ENCODE data around the gene EMC8.
"Not testable (repeated sequence)": the region's sequence is repeated elsewhere in the genome, so short reads cannot be mapped to it uniquely, and the experiment has no call there.

EMC8 gene

DNA sequence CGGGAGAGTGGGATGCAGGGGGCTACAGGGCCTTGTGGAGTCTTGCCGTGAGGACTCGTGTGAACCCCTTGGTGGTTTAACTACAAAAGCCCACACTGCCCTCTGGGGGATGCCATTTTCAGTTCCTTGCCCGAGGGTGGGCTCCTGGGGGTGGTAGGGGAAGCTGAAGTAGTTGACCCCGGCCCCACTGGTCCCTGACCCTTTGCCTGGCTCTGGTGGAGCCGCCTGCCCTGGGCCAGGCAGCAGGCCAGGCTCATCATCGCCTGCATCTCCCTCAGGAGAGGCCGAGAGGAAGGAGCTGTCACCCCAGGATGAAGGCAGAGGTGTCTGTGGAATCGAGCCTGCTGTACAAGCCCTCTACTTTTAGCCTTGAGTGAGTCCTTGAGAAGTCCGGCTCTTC lies 10.3 kb upstream of the EMC8 start:
- no peak overlapping the region for H3K4ac ChIP-seq (ENCODE audit: low read depth, low read length)
- H3K56ac ChIP-seq (ENCODE audit: low read length): no peak overlapping the region
- no peak overlapping the region for H4K5ac ChIP-seq (ENCODE audit: low read length)
- H3K4me1 ChIP-seq (ENCODE audit: control insufficient read depth, low read depth, low read length): no peaks in the 10 kb centered on the region
- no peaks in the 10 kb centered on the region for H3K27me3 ChIP-seq (ENCODE audit: insufficient read depth, low read length, poor library complexity)
- no peak for DNase-seq
- no peak overlapping the region for H3K4me3 ChIP-seq (ENCODE audit: low read length)
- no CpG with 5 or more reads among the region's 10 CpGs for WGBS (ENCODE audit: extremely low coverage, insufficient coverage, low lambda C conversion rate)
- no peak overlapping the region for H3K27ac ChIP-seq (ENCODE audit: low read depth, low read length)
- H2BK5ac ChIP-seq (ENCODE audit: low read length): no peak overlapping the region
- no peaks in the 10 kb centered on the region for H3K79me2 ChIP-seq (ENCODE audit: control insufficient read depth, insufficient read depth, low read length)
- peaks cover 2% of the 10 kb centered on the region for H3K79me1 ChIP-seq (ENCODE audit: low read length)
- no peak overlapping the region for H3K4me2 ChIP-seq (ENCODE audit: low read length)
- peaks cover 10% of the 10 kb centered on the region for H3K36me3 ChIP-seq (ENCODE audit: control insufficient read depth, insufficient read depth, low read length)
- H3K18ac ChIP-seq (ENCODE audit: low read length): no peak overlapping the region
- H3K23ac ChIP-seq (ENCODE audit: low read length): no peak overlapping the region
- no peak overlapping the region for H2BK15ac ChIP-seq (replicated peaks; ENCODE audit: low read depth)
- H4K8ac ChIP-seq (ENCODE audit: low read depth, low read length): no peak overlapping the region
- no peak overlapping the region for H2AK5ac ChIP-seq (ENCODE audit: low read length)
- no peak overlapping the region for H2BK120ac ChIP-seq (ENCODE audit: low read depth, low read length)
- no peak overlapping the region for H3K9ac ChIP-seq (ENCODE audit: low read length)

DNA sequence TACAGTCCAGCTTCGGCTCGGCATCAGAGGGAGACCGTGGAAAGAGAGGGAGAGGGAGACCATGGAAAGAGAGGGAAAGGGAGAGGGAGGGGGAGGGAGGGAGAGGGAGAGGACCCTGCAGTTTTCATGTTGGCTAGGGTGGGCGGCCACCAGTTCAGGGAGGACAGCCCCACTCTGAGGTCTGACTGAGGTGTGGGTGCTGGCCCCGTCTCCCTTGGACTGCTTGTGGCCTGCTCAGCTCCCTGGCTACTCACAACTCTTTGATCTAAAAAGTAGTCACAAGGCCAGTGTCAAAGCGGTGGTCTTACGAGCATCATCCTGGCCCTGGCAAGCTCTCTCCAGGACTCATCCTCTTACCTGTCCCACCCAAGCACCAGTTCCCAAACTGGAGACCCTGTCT lies 9.6 kb upstream of the EMC8 start:
- no peak overlapping the region for H2BK120ac ChIP-seq (ENCODE audit: low read depth, low read length)
- H3K9ac ChIP-seq (ENCODE audit: low read length): no peak overlapping the region
- no peak overlapping the region for H3K27ac ChIP-seq (ENCODE audit: low read depth, low read length)
- H4K5ac ChIP-seq (ENCODE audit: low read length): no peak overlapping the region
- DNase-seq: no peak
- H4K8ac ChIP-seq (ENCODE audit: low read depth, low read length): no peak overlapping the region
- peaks cover 12% of the 10 kb centered on the region for H3K36me3 ChIP-seq (ENCODE audit: control insufficient read depth, insufficient read depth, low read length)
- H3K4me3 ChIP-seq (ENCODE audit: low read length): no peak overlapping the region
- no peak overlapping the region for H3K4me2 ChIP-seq (ENCODE audit: low read length)
- H2BK15ac ChIP-seq (replicated peaks; ENCODE audit: low read depth): no peak overlapping the region
- H2BK5ac ChIP-seq (ENCODE audit: low read length): no peak overlapping the region
- H3K79me2 ChIP-seq (ENCODE audit: control insufficient read depth, insufficient read depth, low read length): no peaks in the 10 kb centered on the region
- no CpG with 5 or more reads among the region's 7 CpGs for WGBS (ENCODE audit: extremely low coverage, insufficient coverage, low lambda C conversion rate)
- no peak overlapping the region for H3K56ac ChIP-seq (ENCODE audit: low read length)
- H3K4ac ChIP-seq (ENCODE audit: low read depth, low read length): no peak overlapping the region
- peaks cover 2% of the 10 kb centered on the region for H3K79me1 ChIP-seq (ENCODE audit: low read length)
- H3K27me3 ChIP-seq (ENCODE audit: insufficient read depth, low read length, poor library complexity): no peaks in the 10 kb centered on the region
- H3K23ac ChIP-seq (ENCODE audit: low read length): no peak overlapping the region
- H3K18ac ChIP-seq (ENCODE audit: low read length): no peak overlapping the region
- no peak overlapping the region for H2AK5ac ChIP-seq (ENCODE audit: low read length)
- H3K4me1 ChIP-seq (ENCODE audit: control insufficient read depth, low read depth, low read length): no peaks in the 10 kb centered on the region

DNA sequence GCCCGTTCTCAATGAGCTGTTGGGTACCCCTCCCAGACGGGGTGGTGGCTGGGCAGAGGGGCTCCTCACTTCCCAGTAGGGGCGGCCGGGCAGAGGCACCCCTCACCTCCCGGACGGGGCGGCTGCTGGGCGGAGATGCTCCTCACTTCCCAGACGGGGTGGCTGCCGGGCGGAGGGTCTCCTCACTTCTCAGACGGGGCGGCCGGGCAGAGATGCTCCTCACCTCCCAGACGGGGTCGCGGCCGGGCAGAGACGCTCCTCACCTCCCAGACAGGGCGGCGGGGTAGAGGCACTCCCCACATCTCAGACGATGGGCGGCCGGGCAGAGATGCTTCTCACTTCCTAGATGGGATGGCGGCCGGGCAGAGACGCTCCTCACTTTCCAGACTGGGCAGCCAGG lies 8.8 kb upstream of the EMC8 start:
- not testable (repeated sequence) for H3K79me1 ChIP-seq (ENCODE audit: low read length); H3K4me1 ChIP-seq (ENCODE audit: control insufficient read depth, low read depth, low read length); DNase-seq

DNA sequence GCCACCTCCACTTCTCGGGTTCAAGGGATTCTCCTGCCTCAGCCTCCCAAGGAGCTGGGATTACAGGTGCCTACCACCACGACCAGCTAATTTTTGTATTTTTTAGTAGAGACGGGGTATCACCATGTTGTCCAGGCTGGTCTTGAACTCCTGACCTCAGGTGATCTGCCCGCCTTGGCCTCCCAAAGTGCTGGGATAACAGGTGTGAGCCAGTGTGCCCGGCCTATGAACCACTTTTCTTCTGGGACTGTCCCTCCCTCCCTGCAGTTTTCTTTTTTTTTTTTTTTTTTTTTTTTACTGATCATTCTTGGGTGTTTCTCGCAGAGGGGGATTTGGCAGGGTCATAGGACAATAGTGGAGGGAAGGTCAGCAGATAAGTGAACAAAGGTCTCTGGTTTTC lies 8.0 kb upstream of the EMC8 start:
- not testable (repeated sequence) for H3K79me2 ChIP-seq (ENCODE audit: control insufficient read depth, insufficient read depth, low read length); H3K27ac ChIP-seq (ENCODE audit: low read depth, low read length); H3K27me3 ChIP-seq (ENCODE audit: insufficient read depth, low read length, poor library complexity); H2AK5ac ChIP-seq (ENCODE audit: low read length); H3K4me2 ChIP-seq (ENCODE audit: low read length); H3K18ac ChIP-seq (ENCODE audit: low read length); H3K4ac ChIP-seq (ENCODE audit: low read depth, low read length); H4K5ac ChIP-seq (ENCODE audit: low read length); H3K79me1 ChIP-seq (ENCODE audit: low read length); H3K4me1 ChIP-seq (ENCODE audit: control insufficient read depth, low read depth, low read length); H4K8ac ChIP-seq (ENCODE audit: low read depth, low read length); H2BK15ac ChIP-seq (replicated peaks; ENCODE audit: low read depth); H3K9ac ChIP-seq (ENCODE audit: low read length); H2BK5ac ChIP-seq (ENCODE audit: low read length); H3K23ac ChIP-seq (ENCODE audit: low read length); H3K56ac ChIP-seq (ENCODE audit: low read length); H3K4me3 ChIP-seq (ENCODE audit: low read length); H2BK120ac ChIP-seq (ENCODE audit: low read depth, low read length); DNase-seq
- WGBS (ENCODE audit: extremely low coverage, insufficient coverage, low lambda C conversion rate): no CpG with 5 or more reads among the region's 6 CpGs
- peaks cover 19% of the 10 kb centered on the region for H3K36me3 ChIP-seq (ENCODE audit: control insufficient read depth, insufficient read depth, low read length)

More for the DNA sequence above, 8.8 kb upstream of the EMC8 start:
- H3K56ac ChIP-seq (ENCODE audit: low read length); H3K4ac ChIP-seq (ENCODE audit: low read depth, low read length); H2AK5ac ChIP-seq (ENCODE audit: low read length); H2BK5ac ChIP-seq (ENCODE audit: low read length); H3K9ac ChIP-seq (ENCODE audit: low read length); H3K18ac ChIP-seq (ENCODE audit: low read length); H3K4me3 ChIP-seq (ENCODE audit: low read length); H4K8ac ChIP-seq (ENCODE audit: low read depth, low read length); H2BK120ac ChIP-seq (ENCODE audit: low read depth, low read length); H3K79me2 ChIP-seq (ENCODE audit: control insufficient read depth, insufficient read depth, low read length); H3K27me3 ChIP-seq (ENCODE audit: insufficient read depth, low read length, poor library complexity); H3K23ac ChIP-seq (ENCODE audit: low read length); H3K4me2 ChIP-seq (ENCODE audit: low read length); H4K5ac ChIP-seq (ENCODE audit: low read length); H3K27ac ChIP-seq (ENCODE audit: low read depth, low read length); H2BK15ac ChIP-seq (replicated peaks; ENCODE audit: low read depth): not testable (repeated sequence)
- no CpG with 5 or more reads among the region's 27 CpGs for WGBS (ENCODE audit: extremely low coverage, insufficient coverage, low lambda C conversion rate)
- H3K36me3 ChIP-seq (ENCODE audit: control insufficient read depth, insufficient read depth, low read length): peaks cover 19% of the 10 kb centered on the region

DNA sequence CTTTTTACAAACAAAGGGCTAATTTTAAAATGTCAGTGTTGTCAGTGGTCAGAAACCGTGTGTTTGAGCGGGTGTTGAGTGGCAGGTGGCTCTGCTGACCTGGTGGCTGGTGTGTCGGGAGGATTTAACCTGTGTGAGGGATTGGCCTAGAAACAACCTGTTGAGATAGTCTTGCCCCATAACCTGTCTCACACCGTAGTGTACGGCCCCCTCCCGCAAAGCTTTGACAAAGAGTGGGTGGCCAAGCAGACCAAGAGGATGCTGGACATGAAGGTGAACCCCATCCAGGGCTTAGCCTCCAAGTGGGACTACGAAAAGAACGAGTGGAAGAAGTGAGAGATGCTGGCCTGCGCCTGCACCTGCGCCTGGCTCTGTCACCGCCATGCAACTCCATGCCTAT lies 7.2 kb upstream of the EMC8 start:
- Histone ChIP-seq H3K27me3 (ENCODE audit: insufficient read depth, low read length, poor library complexity) (no peaks in the 10 kb centered on the region), H2BK15ac (replicated peaks; ENCODE audit: low read depth) (no peak overlapping the region), H3K56ac (ENCODE audit: low read length) (no peak overlapping the region), H3K36me3 (ENCODE audit: control insufficient read depth, insufficient read depth, low read length) (peaks cover 25% of the 10 kb centered on the region), H3K9ac (ENCODE audit: low read length) (no peak overlapping the region), H3K4me2 (ENCODE audit: low read length) (no peak overlapping the region), H3K4me1 (ENCODE audit: control insufficient read depth, low read depth, low read length) (no peaks in the 10 kb centered on the region), H3K18ac (ENCODE audit: low read length) (no peak overlapping the region), H3K4me3 (ENCODE audit: low read length) (no peak overlapping the region), H2AK5ac (ENCODE audit: low read length) (no peak overlapping the region), H4K5ac (ENCODE audit: low read length) (no peak overlapping the region), H3K79me1 (ENCODE audit: low read length) (peaks cover 14% of the 10 kb centered on the region), H3K27ac (ENCODE audit: low read depth, low read length) (no peak overlapping the region), H2BK5ac (ENCODE audit: low read length) (no peak overlapping the region), H3K23ac (ENCODE audit: low read length) (no peak overlapping the region), H3K79me2 (ENCODE audit: control insufficient read depth, insufficient read depth, low read length) (peaks cover 9% of the 10 kb centered on the region), H3K4ac (ENCODE audit: low read depth, low read length) (no peak overlapping the region), H2BK120ac (ENCODE audit: low read depth, low read length) (no peak overlapping the region), H4K8ac (ENCODE audit: low read depth, low read length) (no peak overlapping the region)
- no peak for DNase-seq
- no CpG with 5 or more reads among the region's 11 CpGs for WGBS (ENCODE audit: extremely low coverage, insufficient coverage, low lambda C conversion rate)

DNA sequence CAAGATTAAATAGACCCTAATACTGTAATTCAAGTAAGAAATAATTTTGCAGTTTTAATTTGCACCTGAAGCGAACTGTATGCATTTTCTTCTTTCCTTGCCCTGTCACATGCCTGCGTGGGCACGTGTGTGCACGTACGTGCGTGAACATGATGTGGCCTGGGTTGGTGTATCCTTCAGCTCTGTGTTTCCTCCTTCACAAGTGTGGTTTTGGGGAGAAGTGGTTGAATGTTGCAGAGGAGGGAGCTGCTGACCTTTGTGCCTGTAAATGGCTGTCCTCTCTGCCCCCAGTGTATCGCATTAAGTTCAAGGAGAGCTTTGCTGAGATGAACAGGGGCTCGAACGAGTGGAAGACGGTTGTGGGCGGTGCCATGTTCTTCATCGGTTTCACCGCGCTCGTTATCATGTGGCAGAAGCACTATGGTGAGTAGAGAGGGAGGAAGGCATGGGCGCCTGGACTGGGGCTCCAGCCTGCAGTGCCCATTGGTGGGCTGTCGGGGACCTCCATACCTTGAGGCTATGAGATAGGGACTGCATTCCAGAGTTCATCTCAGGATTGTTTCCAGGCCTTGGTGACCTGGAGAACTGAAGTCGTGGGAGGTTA lies 6.2 kb upstream of the EMC8 start:
- Histone ChIP-seq H3K4me1 (ENCODE audit: control insufficient read depth, low read depth, low read length) (no peaks in the 10 kb centered on the region), H3K27me3 (ENCODE audit: insufficient read depth, low read length, poor library complexity) (no peaks in the 10 kb centered on the region), H2AK5ac (ENCODE audit: low read length) (no peak overlapping the region), H3K27ac (ENCODE audit: low read depth, low read length) (no peak overlapping the region), H3K79me2 (ENCODE audit: control insufficient read depth, insufficient read depth, low read length) (peaks cover 16% of the 10 kb centered on the region), H2BK15ac (replicated peaks; ENCODE audit: low read depth) (no peak overlapping the region), H2BK120ac (ENCODE audit: low read depth, low read length) (no peak overlapping the region), H4K8ac (ENCODE audit: low read depth, low read length) (no peak overlapping the region), H3K9ac (ENCODE audit: low read length) (no peak overlapping the region), H3K23ac (ENCODE audit: low read length) (no peak overlapping the region), H3K36me3 (ENCODE audit: control insufficient read depth, insufficient read depth, low read length) (peaks cover 26% of the 10 kb centered on the region), H3K4me2 (ENCODE audit: low read length) (no peak overlapping the region), H3K18ac (ENCODE audit: low read length) (no peak overlapping the region), H4K5ac (ENCODE audit: low read length) (no peak overlapping the region), H3K56ac (ENCODE audit: low read length) (no peak overlapping the region), H3K79me1 (ENCODE audit: low read length) (peaks cover 19% of the 10 kb centered on the region), H2BK5ac (ENCODE audit: low read length) (no peak overlapping the region), H3K4ac (ENCODE audit: low read depth, low read length) (no peak overlapping the region), H3K4me3 (ENCODE audit: low read length) (no peak overlapping the region)
- no peak for DNase-seq
- no CpG with 5 or more reads among the region's 18 CpGs for WGBS (ENCODE audit: extremely low coverage, insufficient coverage, low lambda C conversion rate)

Measured in mesendoderm (in vitro differentiated cells).